ENCODE data around the gene ERCC6L2. TPM values are rescaled to one million over a fixed set of nuclear protein-coding genes. Genes with fewer than 3 reads are reported as not detected.

ERCC6L2 gene
- total RNA-seq, 2 donors from 2014 or later = 37.7 to 44.2 TPM

DNA sequence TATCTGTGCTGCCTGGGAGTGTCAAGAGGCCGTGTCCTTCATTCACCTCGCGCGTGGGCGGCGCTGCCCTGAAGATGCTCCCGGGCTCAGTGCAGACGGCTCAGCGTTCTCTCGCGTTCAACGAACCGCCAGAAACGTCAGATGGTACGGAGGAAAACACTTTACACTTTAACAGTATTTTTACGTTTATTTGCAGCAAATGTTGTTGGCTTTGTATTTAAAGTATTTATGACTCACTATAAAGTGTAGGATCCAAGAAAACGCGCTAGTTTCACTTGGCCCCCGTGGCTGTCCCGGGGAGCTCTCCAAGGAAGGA lies 544 bp upstream of the ERCC6L2 start:
- TF ChIP-seq, protein P1, sequence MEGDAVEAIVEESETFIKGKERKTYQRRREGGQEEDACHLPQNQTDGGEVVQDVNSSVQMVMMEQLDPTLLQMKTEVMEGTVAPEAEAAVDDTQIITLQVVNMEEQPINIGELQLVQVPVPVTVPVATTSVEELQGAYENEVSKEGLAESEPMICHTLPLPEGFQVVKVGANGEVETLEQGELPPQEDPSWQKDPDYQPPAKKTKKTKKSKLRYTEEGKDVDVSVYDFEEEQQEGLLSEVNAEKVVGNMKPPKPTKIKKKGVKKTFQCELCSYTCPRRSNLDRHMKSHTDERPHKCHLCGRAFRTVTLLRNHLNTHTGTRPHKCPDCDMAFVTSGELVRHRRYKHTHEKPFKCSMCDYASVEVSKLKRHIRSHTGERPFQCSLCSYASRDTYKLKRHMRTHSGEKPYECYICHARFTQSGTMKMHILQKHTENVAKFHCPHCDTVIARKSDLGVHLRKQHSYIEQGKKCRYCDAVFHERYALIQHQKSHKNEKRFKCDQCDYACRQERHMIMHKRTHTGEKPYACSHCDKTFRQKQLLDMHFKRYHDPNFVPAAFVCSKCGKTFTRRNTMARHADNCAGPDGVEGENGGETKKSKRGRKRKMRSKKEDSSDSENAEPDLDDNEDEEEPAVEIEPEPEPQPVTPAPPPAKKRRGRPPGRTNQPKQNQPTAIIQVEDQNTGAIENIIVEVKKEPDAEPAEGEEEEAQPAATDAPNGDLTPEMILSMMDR (conservative IDR thresholded peaks at IDR 0.05) = no peak
- no peaks in the 10 kb centered on the region for H3K9me3 ChIP-seq (ENCODE audit: control insufficient read depth, low read length)
- Mint-ChIP-seq H3K27me3 (ENCODE audit: insufficient read depth) (no peaks in the 10 kb centered on the region), H3K27ac (peak overlapping the region; percentile 99), H3K4me1 (peaks cover 13% of the 10 kb centered on the region), H3K36me3 (ENCODE audit: low read depth) (peaks cover 18% of the 10 kb centered on the region), H3K4me3 (no peak overlapping the region), H3K9me3 (no peaks in the 10 kb centered on the region)
- peak overlapping the region; percentile 99 for H3K27ac ChIP-seq (ENCODE audit: low read depth, low read length)
- peak; percentile 63 for DNase-seq
- no peaks in the 10 kb centered on the region for H3K4me1 ChIP-seq (ENCODE audit: control insufficient read depth, insufficient read depth, low read length)
- no peaks in the 10 kb centered on the region for H3K27me3 ChIP-seq (ENCODE audit: control insufficient read depth, insufficient read depth, low read length, poor library complexity, severe bottlenecking)
- H3K9ac ChIP-seq (ENCODE audit: extremely low read depth, low read length, poor library complexity, severe bottlenecking) = no peak overlapping the region
- 0 to 1% methylated on average over 2 to 20 of the region's 20 CpGs for WGBS, 2 experiments (ENCODE audit: insufficient coverage in 1 of 2, insufficient read length in 1 of 2)
- no peak overlapping the region for H3K4me3 ChIP-seq (ENCODE audit: low read length)
- H3K36me3 ChIP-seq (ENCODE audit: control insufficient read depth, insufficient read depth, low read length) = peaks cover 4% of the 10 kb centered on the region

- 0 to 1% methylated on average over 3 to 9 of the region's 9 CpGs for WGBS, 2 experiments (ENCODE audit: insufficient coverage in 1 of 2, insufficient read length in 1 of 2)
- Histone ChIP-seq H3K36me3 (ENCODE audit: control insufficient read depth, insufficient read depth, low read length) (peaks cover 8% of the 10 kb centered on the region), H3K9ac (ENCODE audit: extremely low read depth, low read length, poor library complexity, severe bottlenecking) (no peak overlapping the region), H3K27me3 (ENCODE audit: control insufficient read depth, insufficient read depth, low read length, poor library complexity, severe bottlenecking) (no peaks in the 10 kb centered on the region), H3K27ac (ENCODE audit: low read depth, low read length) (peak overlapping the region; percentile 99), H3K4me3 (ENCODE audit: low read length) (no peak overlapping the region), H3K4me1 (ENCODE audit: control insufficient read depth, insufficient read depth, low read length) (no peaks in the 10 kb centered on the region), H3K9me3 (ENCODE audit: control insufficient read depth, low read length) (no peaks in the 10 kb centered on the region)
- Mint-ChIP-seq H3K9me3 (no peaks in the 10 kb centered on the region), H3K4me3 (no peak overlapping the region), H3K27ac (peak overlapping the region; percentile 99), H3K36me3 (ENCODE audit: low read depth) (peaks cover 18% of the 10 kb centered on the region), H3K27me3 (ENCODE audit: insufficient read depth) (no peaks in the 10 kb centered on the region), H3K4me1 (peaks cover 13% of the 10 kb centered on the region)
- DNase-seq = no peak
- TF ChIP-seq, protein P1 (conservative IDR thresholded peaks at IDR 0.05) = no peak
Observed at GRCh38 chr9:95876138-95876444, 600 bp downstream of the ERCC6L2 start.

- no peak overlapping the region for H3K4me3 Mint-ChIP-seq
- DNase-seq = no peak
- H3K27ac ChIP-seq (ENCODE audit: low read depth, low read length) = no peak overlapping the region
- peaks cover 13% of the 10 kb centered on the region for H3K4me1 Mint-ChIP-seq
- peak overlapping the region; percentile 99 for H3K27ac Mint-ChIP-seq
- H3K9me3 Mint-ChIP-seq = no peaks in the 10 kb centered on the region
- H3K27me3 Mint-ChIP-seq (ENCODE audit: insufficient read depth) = no peaks in the 10 kb centered on the region
- no peaks in the 10 kb centered on the region for H3K4me1 ChIP-seq (ENCODE audit: control insufficient read depth, insufficient read depth, low read length)
- no peak overlapping the region for H3K9ac ChIP-seq (ENCODE audit: extremely low read depth, low read length, poor library complexity, severe bottlenecking)
- 25 to 42% methylated on average over 2 to 3 of the region's 3 CpGs for WGBS, 2 experiments (ENCODE audit: insufficient coverage in 1 of 2, insufficient read length in 1 of 2)
- H3K27me3 ChIP-seq (ENCODE audit: control insufficient read depth, insufficient read depth, low read length, poor library complexity, severe bottlenecking) = no peaks in the 10 kb centered on the region
- TF ChIP-seq, protein P1 (conservative IDR thresholded peaks at IDR 0.05) = no peak
- H3K36me3 Mint-ChIP-seq (ENCODE audit: low read depth) = peaks cover 18% of the 10 kb centered on the region
- H3K36me3 ChIP-seq (ENCODE audit: control insufficient read depth, insufficient read depth, low read length) = peaks cover 13% of the 10 kb centered on the region
- no peaks in the 10 kb centered on the region for H3K9me3 ChIP-seq (ENCODE audit: control insufficient read depth, low read length)
- no peak overlapping the region for H3K4me3 ChIP-seq (ENCODE audit: low read length)
Observed at GRCh38 chr9:95876595-95876994, 1.1 kb downstream of the ERCC6L2 start.
